Endodermal cell (in vitro differentiated cells): ENCODE measurements around the gene CBLB. TPM values are rescaled to one million over a fixed set of nuclear protein-coding genes. Genes with fewer than 3 reads are reported as not detected.

Experiments used
- DNase-seq: peaks from one replicate; pipeline ENCODE4 v3.0.0-alpha.2; 2017
- H3K27ac ChIP-seq: 2 replicates; pipeline ENCODE4 v1.5.1; 2013; ENCODE audit warnings: mild to moderate bottlenecking, low read depth, low read length, moderate library complexity
- H3K27me3 ChIP-seq: 2 replicates; pipeline ENCODE4 v1.6.1; 2013; ENCODE audit warnings: mild to moderate bottlenecking, low read length, moderate library complexity; ENCODE audit not compliant: insufficient read depth, control insufficient read depth, poor library complexity, severe bottlenecking
- H3K36me3 ChIP-seq: 2 replicates; pipeline ENCODE4 v1.7.0; 2013; ENCODE audit warnings: mild to moderate bottlenecking, low read length, moderate library complexity; ENCODE audit not compliant: control insufficient read depth, insufficient read depth
- H3K4me1 ChIP-seq: one replicate; pipeline ENCODE4 v1.7.0; 2013; ENCODE audit warnings: low read length; ENCODE audit not compliant: control insufficient read depth, insufficient read depth
- H3K4me3 ChIP-seq: 2 replicates; pipeline ENCODE4 v1.5.1; 2013; ENCODE audit warnings: mild to moderate bottlenecking, low read length, moderate library complexity
- H3K9ac ChIP-seq: 2 replicates; pipeline ENCODE4 v1.6.1; 2013; ENCODE audit warnings: mild to moderate bottlenecking, low read length, moderate library complexity; ENCODE audit not compliant: poor library complexity, severe bottlenecking; ENCODE audit errors: extremely low read depth
- H3K9me3 ChIP-seq: 2 replicates; pipeline ENCODE4 v1.6.1; 2013; ENCODE audit warnings: mild to moderate bottlenecking, low read length, moderate library complexity; ENCODE audit not compliant: control insufficient read depth
- H3K27ac Mint-ChIP-seq: 2 replicates; pipeline ENCODE4 v1.8.0; 2020; ENCODE audit warnings: mixed read lengths
- H3K27me3 Mint-ChIP-seq: 2 replicates; pipeline ENCODE4 v1.8.0; 2021; ENCODE audit warnings: mild to moderate bottlenecking, mixed read lengths; ENCODE audit not compliant: insufficient read depth
- H3K36me3 Mint-ChIP-seq: 2 replicates; pipeline ENCODE4 v1.8.0; 2020; ENCODE audit warnings: low read depth, mixed read lengths
- H3K4me1 Mint-ChIP-seq: 2 replicates; pipeline ENCODE4 v1.8.0; 2020; ENCODE audit warnings: mixed read lengths
- H3K4me3 Mint-ChIP-seq: 2 replicates; pipeline ENCODE4 v1.8.0; 2020; ENCODE audit warnings: mild to moderate bottlenecking, moderate library complexity, mixed read lengths
- H3K9me3 Mint-ChIP-seq: 2 replicates; pipeline ENCODE4 v1.8.0; 2020; ENCODE audit warnings: mild to moderate bottlenecking, mixed read lengths
- CTCF ChIP-seq: fragments of 200-600 bp; sonication (generic); conservative IDR thresholded peaks from 2 replicates; pipeline ENCODE4 v1.5.0; 2021; ENCODE audit warnings: antibody characterized with exemption, mild to moderate bottlenecking
- WGBS, 2 experiments: methylation state at CpG; one replicate each; pipeline versions ENCODE4 v1.1.5 to v1.1.7; 2013; ENCODE audit warnings: missing lambda C conversion rate in 2 of 2, mixed read lengths in 1 of 2; ENCODE audit not compliant: insufficient coverage in 1 of 2, insufficient read length in 1 of 2; 5-methylcytosine and 5-hydroxymethylcytosine counted together
- total RNA-seq, 2 donors: library from RNA; stranded (reverse); fragmentation: NEBNext Ultra II Directional in 1 of 2; extraction: Animal tissue kit (Norgen Biotek cat#: 25700) in 1 of 2; gene quantifications; 2 replicates in 1 of 2; 3 replicates in 1 of 2; pipeline ENCODE4 v1.2.1, GENCODE V29; 2021

The CBLB gene
- total RNA-seq, 2 donors from 2014 or later = 45.4 to 60.5 TPM

GRCh38 chr3:105807701-105808100 is 61.1 kb downstream of the CBLB start:
- no peaks in the 10 kb centered on the region for H3K9me3 Mint-ChIP-seq
- H3K4me1 Mint-ChIP-seq = peaks cover 22% of the 10 kb centered on the region
- peaks cover 5% of the 10 kb centered on the region for H3K36me3 Mint-ChIP-seq
- no peak for TF ChIP-seq CTCF
- no peaks in the 10 kb centered on the region for H3K27me3 Mint-ChIP-seq
- Histone ChIP-seq H3K9ac (no peak overlapping the region), H3K9me3 (no peaks in the 10 kb centered on the region), H3K36me3 (no peaks in the 10 kb centered on the region), H3K4me1 (peaks cover 4% of the 10 kb centered on the region), H3K27ac (no peak overlapping the region), H3K4me3 (no peak overlapping the region), H3K27me3 (no peaks in the 10 kb centered on the region)
- 98 to 100% methylated on average over 1 to 3 of the region's 3 CpGs for WGBS, 2 experiments
- no peak for DNase-seq
- no peak overlapping the region for H3K27ac Mint-ChIP-seq
- H3K4me3 Mint-ChIP-seq = no peak overlapping the region

- 94 to 95% methylated on average over 4 of the region's 4 CpGs for WGBS, 2 experiments
- H3K27me3 Mint-ChIP-seq = no peaks in the 10 kb centered on the region
- no peak for TF ChIP-seq CTCF
- Histone ChIP-seq H3K27me3 (no peaks in the 10 kb centered on the region), H3K9me3 (no peaks in the 10 kb centered on the region), H3K27ac (no peak overlapping the region), H3K4me3 (no peak overlapping the region), H3K4me1 (peaks cover 4% of the 10 kb centered on the region), H3K9ac (no peak overlapping the region), H3K36me3 (no peaks in the 10 kb centered on the region)
- H3K4me3 Mint-ChIP-seq = no peak overlapping the region
- H3K36me3 Mint-ChIP-seq = peaks cover 5% of the 10 kb centered on the region
- no peak for DNase-seq
- no peak overlapping the region for H3K27ac Mint-ChIP-seq
- no peaks in the 10 kb centered on the region for H3K9me3 Mint-ChIP-seq
- peaks cover 21% of the 10 kb centered on the region for H3K4me1 Mint-ChIP-seq
These were observed 61.7 kb downstream of the CBLB start for GRCh38 chr3:105807146-105807545.

- Histone ChIP-seq H3K4me3 (no peak overlapping the region), H3K27me3 (no peaks in the 10 kb centered on the region), H3K9me3 (no peaks in the 10 kb centered on the region), H3K4me1 (peaks cover 4% of the 10 kb centered on the region), H3K9ac (no peak overlapping the region), H3K36me3 (no peaks in the 10 kb centered on the region), H3K27ac (no peak overlapping the region)
- Mint-ChIP-seq H3K4me1 (peaks cover 26% of the 10 kb centered on the region), H3K27me3 (no peaks in the 10 kb centered on the region), H3K4me3 (no peak overlapping the region), H3K9me3 (no peaks in the 10 kb centered on the region), H3K36me3 (peaks cover 5% of the 10 kb centered on the region), H3K27ac (no peak overlapping the region)
- no peak for DNase-seq
- TF ChIP-seq CTCF = no peak
These were observed 62.5 kb downstream of the CBLB start for GRCh38 chr3:105806359-105806758.
